Hematopoietic multipotent progenitor cell treated with erythropoietin and hydrocortisone succinate and interleukin-3 and kit ligand, for 4 days (in vitro differentiated cells): Measurements from ENCODE around the gene GNG10.
"Not testable (repeated sequence)": the region's sequence is repeated elsewhere in the genome, so short reads cannot be mapped to it uniquely, and the experiment has no call there.

Experiments used
- DNase-seq: peaks from one replicate; pipeline ENCODE4 v3.0.0-alpha.2; 2015

Gene GNG10

DNA sequence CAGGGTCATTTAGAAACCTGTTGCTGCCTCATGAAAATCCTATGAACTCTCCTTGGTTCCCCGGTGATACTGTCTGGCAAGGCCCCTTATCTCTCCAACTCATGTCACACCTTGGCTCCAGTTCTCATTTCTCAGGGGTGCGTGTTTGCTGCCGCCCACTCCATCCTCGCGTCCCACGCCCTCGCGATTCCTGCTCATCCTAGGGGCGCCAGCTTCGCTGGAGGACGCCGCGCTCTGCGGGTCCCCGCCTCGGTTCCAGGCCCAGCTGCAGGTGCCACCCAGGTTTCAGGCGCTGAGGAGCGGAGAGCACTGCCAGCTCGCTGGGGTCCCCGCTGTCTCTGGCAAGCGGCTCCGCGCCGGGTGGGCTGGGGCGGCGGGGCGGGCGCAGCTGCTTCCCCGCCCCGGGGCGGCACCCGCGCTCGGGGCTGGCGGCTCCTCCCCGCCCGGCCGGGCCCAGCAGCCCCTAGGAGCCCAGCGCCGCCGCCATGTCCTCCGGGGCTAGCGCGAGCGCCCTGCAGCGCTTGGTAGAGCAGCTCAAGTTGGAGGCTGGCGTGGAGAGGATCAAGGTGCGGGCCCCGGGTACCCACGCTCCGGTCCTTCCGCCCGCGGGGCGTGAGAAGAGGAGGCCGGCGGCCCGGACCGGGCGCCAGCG, at the start of gene GNG10:
GNG10 (plus strand) TSS at position 456 of the 652 bp plus-strand sequence; CDS start at position 486, 30 bp downstream.
- DNase-seq, result peak; percentile 81

DNA sequence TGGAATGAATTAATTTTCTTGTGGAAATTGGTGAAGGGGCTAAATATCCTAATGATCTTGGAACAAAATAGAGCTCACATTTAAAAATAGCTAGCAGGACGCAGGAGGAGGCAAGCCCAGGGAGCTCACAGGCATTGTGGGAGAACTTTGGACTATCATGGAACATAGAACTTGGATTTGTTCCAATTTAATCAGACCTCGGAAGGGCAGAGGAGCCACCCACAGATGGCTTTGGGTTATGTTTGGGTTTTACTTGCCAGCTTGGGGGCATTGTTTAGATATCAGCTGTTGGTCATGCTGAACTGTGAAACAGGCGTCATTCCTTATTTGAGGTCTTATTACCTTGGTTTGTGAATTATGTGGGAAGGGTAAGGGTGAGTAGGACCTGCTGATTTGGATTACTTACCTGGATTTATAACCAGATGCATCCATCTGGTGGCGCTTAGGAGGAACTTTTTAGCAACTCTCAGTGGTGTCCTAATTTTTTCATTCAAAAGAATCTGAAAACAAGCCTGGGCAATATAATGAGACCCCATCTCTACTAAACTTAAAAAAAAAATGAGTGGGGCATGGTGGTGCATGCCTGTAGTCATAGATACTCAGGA, 47.9 kb upstream of the GNG10 start:
- no peak for DNase-seq

DNA sequence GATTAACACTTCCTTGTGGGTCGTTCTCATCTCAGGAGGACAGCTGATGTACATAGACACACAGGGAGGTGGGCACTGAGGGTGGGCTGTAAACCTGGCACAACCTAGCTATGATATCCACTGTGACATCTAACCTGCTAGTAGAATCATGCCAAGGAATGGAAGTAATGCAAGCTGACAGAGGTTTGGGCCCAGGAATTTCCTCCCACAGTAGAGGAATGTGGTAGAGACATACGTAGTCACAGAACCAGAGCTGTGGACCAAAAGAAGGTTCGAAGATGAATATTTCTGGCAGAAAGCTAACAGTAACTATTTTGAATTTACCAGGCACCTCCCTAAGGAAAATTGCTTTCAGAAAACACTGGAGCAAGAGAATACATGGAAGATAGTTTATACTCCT, 45.5 kb upstream of the GNG10 start:
- DNase-seq, result no peak

DNA sequence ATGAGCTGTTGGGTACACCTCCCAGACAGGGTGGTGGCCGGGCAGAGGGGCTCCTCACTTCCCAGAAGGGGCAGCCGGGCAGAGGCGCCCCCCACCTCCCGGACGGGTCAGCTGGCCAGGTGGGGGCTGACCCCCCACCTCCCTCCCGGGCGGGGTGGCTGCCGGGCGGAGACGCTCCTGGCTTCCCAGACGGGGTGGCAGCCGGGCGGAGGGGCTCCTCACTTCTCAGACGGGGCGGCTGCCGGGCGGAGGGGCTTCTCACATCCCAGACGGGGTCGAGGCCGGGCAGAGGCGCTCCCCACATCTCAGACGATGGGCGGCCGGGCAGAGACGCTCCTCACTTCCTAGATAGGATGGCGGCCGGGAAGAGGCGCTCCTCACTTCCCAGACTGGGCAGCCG, 44.1 kb upstream of the GNG10 start:
- not testable (repeated sequence) for DNase-seq

DNA sequence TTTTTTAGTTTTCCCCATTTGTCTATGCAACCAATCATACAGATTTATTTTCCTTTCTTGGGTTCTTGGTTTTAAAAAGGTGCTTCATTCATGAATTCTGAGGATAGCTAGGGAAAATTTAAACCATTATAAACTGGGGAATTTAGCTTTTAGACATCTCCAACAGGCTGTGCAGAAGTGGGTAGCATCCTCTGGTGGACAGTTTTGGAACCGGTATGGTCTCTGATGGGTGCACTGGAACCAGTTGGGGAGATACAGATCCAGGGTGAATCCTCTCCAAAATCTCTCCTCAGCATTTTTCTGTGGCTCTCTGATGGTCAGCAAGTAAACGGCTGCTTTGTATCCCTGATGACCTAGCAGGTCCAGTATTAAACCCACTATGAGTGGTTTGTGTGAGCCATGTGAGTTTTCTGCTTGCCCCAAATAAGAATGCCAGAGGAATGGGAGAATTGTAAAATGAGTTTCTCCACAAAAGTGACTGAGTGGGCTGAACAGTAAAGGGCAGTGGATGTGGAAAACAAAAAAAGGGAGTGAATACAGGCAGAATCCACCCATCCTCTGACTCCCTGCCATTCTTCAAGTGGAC, 39.4 kb upstream of the GNG10 start:
- peak; percentile 58 for DNase-seq

DNA sequence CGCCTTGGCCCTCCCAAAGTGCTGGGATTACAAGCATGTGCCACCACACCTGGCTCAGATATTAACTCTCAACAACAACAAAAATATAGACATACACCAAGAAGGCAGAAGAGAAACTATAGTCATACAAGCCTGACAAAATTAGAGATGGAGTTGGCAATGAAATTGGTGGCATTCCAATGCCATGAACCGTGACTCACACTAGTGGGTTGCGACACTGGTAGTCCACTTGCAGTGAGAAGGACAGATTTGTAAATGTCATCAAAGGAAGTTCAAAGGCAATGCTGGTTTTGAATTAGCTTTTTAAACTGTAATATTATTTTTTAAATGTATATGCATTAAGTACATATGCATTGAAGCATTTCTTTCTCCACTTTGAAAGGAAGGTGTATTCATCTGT, 38.8 kb upstream of the GNG10 start:
- DNase-seq, result no peak

DNA sequence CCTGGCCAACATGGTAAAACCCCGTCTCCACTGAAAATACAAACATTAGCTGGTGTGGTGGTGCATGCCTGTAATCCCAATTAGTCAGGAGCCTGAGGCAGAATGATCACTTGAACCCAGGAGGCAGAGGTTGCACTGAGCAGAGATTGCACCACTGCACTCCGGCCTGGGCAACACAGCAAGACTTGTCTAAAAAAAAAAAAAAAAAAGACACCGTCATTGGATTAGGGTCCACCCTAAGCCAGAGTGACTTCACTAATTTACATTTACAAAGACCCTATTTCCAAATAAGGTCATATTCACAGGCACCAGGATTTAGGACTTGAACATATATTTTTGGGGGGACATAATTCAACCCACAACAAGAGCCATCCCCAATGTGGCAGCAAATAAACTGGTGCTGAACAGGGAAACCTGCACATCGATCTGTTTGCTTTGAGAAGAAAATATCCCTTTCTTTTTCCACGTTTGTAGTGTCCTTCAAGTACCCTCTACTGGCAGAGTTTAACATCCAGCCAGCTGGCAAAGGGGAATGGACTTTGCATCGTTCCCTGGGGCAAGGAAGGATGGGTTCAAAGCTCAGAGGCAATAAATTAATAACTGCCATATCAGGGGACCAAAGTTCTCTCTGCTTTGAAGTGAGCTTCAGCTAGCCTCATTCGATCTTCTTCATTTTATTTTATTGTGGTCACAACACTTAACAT, 34.0 kb upstream of the GNG10 start:
- no peak for DNase-seq

DNA sequence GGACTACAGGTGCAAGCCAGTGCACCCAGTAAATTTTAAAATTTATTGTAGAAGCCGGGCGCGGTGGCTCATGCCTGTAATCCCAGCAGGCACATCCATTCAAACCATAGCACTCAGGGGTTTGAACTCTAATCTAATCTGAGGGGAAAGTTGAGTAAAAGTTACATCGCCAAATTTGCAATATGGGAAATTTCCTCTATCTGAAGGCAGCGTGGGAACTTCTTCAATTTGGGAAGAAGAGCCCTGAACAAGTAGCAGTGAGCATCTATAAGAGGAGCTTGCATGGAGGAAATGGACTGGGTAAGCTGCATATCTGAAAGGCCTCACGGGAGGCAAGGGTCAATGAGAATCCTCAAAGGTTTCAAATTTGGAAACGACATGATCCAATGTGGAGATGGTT, 33.0 kb upstream of the GNG10 start:
- DNase-seq, result no peak

DNA sequence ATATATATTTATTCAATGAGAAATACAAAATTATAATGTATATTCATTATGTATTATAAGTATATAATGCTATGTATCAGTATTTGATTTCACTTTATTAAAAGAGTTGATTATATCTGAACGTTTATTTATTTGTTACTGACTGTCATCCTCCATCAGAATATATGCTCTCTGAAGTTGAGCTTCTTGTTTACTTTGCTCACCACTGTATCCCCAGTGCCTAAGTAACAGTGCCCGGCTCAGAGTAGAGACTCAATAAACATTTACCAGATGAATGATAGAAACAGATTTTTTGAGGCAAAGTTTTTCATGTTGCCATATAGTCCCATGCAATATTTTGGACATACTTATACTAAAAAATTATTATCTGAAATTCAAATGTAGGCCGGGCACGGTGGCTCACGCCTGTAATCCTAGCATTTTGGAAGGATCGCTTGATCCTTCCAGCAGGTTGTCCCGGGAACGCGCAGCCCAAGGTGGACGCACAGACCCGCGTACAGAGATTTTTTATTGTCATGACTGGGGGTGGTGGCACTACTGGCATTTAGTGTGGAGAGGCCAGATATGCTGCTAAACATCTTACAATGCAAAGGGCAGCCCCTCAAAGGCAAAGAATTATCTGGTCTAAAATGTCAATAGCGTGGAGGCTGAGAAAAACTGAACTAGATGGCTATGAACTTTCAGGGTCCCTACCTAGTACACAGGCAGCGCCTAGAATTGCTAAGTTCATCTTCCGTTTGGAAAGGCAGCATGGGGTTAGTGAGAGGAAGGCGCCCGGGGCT, 31.0 kb upstream of the GNG10 start:
- peak; percentile 8 for DNase-seq

DNA sequence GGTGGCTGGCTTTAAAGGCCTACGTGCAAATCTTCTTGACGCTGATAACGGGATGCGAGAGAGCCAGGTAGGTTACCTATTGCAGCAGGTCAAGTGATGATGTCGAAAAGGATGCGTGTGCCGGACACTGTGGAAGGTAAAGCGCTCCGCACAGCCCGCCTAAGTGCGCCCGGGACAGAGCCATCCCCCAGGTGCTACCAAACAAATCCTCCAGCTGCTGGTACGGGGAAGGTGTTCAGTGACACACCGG, 30.5 kb upstream of the GNG10 start:
- DNase-seq, result no peak

DNA sequence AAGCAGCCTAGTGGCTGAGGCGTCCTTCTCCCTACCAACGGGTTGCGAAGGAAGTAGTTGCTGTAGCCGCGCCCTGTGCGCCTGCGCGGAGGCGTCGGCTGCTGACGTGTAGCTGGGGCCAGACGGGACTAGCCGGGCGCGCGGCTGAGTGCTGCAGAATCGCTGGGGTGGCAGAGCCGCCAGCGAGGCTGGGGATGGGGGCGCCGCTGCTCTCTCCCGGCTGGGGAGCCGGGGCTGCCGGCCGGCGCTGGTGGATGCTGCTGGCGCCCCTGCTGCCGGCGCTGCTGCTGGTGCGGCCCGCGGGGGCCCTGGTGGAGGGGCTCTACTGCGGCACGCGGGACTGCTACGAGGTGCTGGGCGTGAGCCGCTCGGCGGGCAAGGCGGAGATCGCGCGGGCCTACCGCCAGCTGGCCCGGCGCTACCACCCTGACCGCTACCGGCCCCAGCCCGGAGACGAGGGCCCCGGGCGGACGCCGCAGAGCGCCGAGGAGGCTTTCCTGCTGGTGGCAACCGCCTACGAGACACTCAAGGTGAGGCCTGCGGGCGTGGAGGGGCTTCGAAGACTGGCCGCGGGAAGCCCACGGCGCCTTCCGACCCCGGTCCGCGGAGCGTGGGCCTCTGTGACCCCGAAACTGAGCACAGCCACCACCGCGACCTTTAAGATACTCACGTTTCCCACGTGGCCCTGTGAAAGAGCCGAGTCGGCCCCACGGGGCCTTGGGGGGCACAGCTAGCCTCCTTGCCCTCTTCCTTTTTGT, 30.0 kb upstream of the GNG10 start, which contains the start of gene DNAJC25:
DNAJC25 (plus strand) TSS at position 121 of the 758 bp plus-strand sequence; CDS start at position 195, 74 bp downstream.
- DNase-seq, result peak; percentile 99

DNA sequence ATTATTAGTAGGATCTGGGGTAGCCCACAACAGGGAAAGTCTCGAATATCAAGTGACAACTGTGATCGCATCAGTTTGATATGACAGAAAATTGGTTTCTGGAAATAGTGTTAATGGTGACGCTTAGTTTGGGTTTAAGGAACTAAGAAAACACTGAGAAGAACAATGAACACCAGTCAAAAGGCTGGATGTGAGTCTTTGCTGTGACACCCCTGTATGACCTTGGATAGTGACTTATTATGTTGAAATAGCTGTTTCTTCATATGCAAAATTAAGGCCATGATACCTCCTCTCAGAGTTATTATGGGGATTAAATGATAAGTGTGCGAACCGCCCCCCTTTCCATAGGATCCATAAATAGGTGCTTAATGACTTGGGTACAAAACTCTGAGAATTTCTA, 29.3 kb upstream of the GNG10 start:
- peak; percentile 22 for DNase-seq

DNA sequence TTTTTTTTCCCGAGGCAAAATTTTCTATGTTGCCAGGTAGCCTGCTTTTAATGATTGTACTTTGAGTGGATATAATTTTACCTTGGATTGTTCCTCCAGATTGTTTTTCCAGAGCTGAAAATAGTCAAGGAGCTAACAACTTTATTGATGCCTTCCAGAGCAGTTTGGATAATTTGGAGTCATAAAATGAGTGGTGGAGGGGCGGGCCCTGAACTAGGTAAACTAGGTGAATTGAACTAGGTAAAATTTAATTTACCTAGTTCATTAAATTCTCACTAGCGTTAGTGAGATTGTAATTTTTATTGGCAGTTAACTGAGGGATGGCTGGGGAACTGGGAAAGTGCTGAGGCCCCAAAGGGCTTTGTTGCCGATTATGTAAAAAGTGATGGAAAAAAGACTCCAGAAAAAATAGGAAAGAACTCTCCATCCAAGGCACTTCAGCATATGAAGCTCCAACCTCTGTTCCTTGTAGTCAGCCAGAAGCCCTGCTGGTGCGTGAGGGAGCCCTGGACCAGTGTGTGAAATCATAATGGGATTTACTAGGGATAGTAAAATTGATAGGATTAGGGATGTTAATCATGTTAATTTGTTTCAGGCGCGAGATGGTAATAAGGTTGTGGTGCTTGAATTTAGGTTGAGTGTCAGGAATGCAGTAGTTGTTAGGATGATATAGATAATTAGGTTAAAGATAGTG, 28.6 kb upstream of the GNG10 start:
- no peak for DNase-seq

DNA sequence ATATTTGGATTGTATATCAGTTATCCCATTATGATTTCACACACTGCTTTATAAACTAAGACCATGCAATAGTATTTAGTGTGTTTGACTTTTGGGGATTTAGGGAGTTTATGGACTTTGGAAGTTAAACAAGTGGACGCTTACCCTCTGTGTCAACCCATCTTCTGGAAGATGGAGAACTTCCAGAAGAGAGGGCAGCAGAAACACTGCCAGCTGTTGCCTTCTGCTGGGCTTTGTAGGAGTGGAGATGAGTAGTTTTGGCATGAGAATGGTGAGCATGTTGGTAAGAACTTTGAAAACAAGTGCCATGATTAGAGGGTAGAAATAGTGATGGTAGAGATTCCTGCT, 28.0 kb upstream of the GNG10 start:
- no peak for DNase-seq

DNA sequence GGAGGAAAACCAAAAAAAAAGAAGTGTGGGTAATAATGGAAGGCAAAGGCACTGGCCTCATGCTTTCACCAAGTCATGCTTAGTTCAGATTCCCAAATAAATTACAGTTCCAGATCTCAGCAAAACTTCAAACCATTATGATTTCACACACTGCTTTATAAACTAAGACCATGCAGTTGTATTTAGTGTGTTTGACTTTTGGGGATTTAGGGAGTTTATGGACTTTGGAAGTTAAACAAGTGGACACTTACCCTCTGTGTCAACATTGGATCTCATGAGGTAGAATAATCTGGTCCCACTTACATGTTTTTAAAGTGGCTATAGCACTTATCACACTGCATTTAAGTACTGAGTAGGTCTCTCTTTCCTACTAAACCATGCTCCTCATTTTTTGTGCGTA, 26.5 kb upstream of the GNG10 start:
- DNase-seq, result no peak

DNA sequence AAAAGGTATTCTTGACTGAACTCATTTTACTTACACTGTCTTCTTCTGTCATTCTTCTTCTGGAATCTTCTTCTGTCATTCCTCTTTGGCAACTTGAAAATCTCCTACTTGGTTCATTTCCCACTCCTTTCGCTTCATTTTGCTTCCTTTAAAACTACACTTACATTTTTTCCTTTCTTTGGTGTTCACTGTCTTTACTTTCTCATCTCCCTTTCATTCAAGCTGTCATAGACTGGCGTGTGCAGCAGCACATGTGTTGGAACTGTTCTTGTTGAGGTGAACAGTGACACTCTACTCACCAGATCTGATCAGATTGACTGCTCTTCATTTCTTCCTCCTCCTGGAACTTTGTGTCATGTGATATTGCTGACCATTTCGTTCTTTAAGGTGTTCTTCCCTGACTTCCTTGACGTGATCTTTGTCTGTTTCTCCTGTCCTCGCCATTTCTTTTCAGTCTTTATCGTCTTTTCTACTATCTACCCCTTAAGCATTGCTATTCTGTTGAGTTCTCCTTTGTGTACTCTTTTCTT, 23.9 kb upstream of the GNG10 start:
- no peak for DNase-seq

DNA sequence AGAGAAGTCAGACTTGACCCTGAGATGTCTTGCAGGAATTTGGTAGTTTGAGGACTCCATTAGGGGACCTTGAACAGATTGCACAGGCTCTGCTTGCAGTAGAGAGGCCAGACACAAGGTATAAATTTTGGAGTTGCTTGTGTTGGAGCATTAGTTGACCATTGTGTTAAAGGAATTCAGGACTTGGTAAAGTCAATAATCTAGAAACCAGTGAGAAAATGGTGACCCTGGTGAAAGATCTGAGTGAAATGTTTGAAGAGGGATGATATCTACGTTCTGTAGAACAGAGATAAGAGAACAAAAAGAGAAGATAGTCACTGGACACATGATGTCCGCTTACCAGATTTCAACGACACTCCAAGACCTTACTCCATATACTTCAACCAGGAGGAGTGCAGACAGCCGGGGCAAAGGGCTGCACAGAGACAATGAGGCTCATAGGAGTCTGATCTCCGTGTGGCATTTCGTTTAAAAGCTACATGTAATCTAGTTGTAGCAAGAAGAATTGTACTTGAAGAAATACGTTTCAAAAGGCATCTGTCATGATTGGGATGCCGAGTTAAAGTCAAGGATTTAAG, 17.1 kb upstream of the GNG10 start:
- no peak for DNase-seq

DNA sequence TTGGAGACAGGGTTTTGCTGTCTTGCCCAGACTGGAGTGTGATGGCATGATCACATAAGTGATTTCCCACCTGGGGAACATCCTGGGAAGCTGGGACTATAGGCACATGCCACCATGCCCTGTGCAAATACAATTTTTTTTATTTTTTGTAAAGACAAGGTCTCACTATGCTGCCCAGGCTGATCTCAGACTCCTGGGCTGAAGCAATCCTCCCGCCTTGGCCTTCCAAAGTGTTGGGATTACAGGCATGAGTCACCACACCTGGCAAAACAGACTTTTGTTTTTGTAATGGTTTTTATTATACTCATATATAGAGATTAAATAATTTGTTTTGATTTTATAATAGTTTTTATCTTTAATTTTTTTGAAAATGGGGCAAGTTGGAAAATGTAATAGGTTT, 15.6 kb upstream of the GNG10 start:
- DNase-seq, result no peak

DNA sequence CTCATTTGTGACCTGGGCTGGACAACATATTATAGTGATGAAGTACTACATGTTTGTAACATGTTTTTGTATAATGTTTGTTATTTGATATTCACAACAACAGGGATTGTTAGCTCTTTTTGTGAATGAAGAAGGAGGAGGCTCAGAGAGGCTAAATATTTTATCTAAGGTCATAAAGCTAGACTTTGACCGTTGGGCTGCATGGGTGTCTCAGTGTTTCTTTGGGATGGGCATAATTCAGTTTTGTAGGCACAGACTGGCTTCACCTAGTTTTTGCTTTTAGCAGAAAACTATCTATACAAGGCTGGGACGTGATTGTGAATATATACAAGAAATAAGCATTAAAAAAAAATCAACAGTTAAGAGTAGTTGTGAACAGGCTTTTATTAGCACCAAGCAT, 15.0 kb upstream of the GNG10 start:
- DNase-seq, result no peak

DNA sequence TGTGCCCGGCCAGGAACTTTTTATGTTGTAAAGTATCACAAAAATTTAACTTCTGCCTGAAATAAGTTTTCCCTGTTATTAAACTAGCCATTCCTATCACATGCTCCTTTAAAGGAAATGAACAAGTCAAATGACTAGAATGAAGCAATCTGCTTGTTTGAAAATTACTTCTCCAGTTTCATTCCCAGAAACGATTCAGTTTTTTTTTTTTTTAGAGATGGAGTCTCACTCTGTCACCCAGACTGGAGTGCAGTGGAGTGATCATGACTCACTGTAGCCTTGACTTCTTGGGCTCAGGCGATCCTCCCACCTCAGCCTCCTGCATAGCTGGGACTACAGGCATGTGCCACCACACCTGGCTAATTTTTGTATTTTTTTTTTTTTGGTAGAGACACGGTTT, 13.3 kb upstream of the GNG10 start:
- DNase-seq, result no peak

DNA sequence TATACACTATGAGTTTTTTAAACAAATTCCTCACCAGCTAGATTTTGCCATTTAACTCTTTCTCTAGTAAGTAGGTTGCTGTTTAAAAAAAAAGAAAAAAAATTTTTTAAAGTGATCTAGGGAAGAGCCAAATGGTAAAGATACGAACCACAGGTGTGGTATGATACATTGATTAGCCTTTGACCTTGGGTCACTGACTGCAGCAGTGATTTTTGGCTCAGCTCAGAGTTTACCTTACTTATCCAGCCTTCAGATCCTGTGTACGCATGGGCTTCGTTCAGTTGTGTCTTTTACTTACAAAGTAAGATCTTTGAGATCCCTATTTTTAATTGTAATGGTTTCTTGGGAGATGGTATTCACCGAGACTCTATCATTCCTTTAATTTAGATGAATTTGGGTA, 12.4 kb upstream of the GNG10 start:
- DNase-seq, result no peak
